AG04450 (cell line): ENCODE data around the gene TBC1D2B. TPM values are rescaled to one million over a fixed set of nuclear protein-coding genes. Genes with fewer than 3 reads are reported as not detected.

Experiments used
- CTCF ChIA-PET: fragments of 300-600, 350-600 bp; formaldehyde crosslinking; extraction: SDS; loops from one replicate; lab custom pipeline; 2022; ENCODE audit warnings: antibody characterized with exemption, inconsistent platforms; lab: Charles Lee
- POLR2A ChIA-PET: fragments of 350-600 bp; formaldehyde crosslinking; extraction: SDS; loops from one replicate; lab custom pipeline; 2021; ENCODE audit warnings: antibody characterized with exemption, inconsistent platforms; lab: Yijun Ruan, JAX
- DNase-seq: peaks from one replicate; pipeline ENCODE4 v3.0.0-alpha.2; 2011; ENCODE audit warnings: low read depth, low spot score
- H3K27ac ChIP-seq: one replicate; pipeline ENCODE4 v1.5.1; 2012; ENCODE audit warnings: low read depth, low read length, control low read depth
- H3K27me3 ChIP-seq: one replicate; pipeline ENCODE4 v1.6.0; 2012; ENCODE audit warnings: low read length; ENCODE audit not compliant: control insufficient read depth, insufficient read depth
- H3K4me3 ChIP-seq: 2 replicates; pipeline ENCODE4 v1.5.1; 2011; ENCODE audit warnings: mild to moderate bottlenecking, low read depth, low read length, control low read depth
- H3K9me3 ChIP-seq: 2 replicates; pipeline ENCODE4 v1.5.1; 2012; ENCODE audit warnings: low read length; ENCODE audit not compliant: control insufficient read depth, insufficient read depth
- polyA plus RNA-seq: library from polyadenylated mRNA; depleted of rRNA; stranded (reverse); fragments of >200 nt; gene quantifications from 2 replicates; pipeline ENCODE4 v1.2.3, GENCODE V29; 2011
- TF ChIP-seq, protein P1 (sequence below): IDR thresholded peaks from 2 replicates; pipeline ENCODE4 v1.5.1; 2011; ENCODE audit warnings: low read depth, low read length, control low read depth, inconsistent platforms

Gene TBC1D2B
- polyA plus RNA-seq, 1 experiment: 42.0 TPM

DNA sequence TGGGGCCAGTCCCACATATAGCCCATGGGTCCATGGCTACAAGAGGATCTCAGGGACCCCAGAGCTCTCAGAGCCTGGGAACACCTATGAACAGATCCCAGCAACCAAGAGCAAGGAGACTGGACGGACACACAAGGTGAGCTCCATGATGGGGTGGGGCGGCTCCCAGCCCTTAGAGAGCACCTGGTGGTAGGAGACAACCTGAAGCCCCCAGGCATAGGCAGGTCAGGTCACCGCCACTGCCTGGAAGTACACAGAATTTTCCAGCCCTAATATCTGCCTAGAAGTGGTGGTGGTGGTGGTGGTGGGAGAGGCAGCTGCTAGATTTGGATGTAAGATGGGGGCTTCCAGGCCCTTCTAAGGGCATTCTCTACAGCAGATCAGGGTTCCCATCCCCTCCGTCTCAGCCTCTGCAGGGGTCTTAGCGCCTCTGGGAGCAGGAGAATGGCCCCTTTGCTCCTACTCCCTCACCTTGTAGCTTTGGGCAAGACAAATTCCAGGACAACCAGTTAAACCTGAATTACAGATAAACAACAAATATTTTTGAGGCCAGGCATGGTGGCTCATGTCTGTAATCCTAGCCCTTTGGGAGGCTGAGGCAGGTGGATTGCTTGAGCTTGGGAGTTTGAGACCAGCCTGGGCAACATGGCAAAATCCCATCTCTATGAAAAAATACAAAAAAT lies 24.1 kb upstream of the TBC1D2B start:
- TF ChIP-seq, protein P1, sequence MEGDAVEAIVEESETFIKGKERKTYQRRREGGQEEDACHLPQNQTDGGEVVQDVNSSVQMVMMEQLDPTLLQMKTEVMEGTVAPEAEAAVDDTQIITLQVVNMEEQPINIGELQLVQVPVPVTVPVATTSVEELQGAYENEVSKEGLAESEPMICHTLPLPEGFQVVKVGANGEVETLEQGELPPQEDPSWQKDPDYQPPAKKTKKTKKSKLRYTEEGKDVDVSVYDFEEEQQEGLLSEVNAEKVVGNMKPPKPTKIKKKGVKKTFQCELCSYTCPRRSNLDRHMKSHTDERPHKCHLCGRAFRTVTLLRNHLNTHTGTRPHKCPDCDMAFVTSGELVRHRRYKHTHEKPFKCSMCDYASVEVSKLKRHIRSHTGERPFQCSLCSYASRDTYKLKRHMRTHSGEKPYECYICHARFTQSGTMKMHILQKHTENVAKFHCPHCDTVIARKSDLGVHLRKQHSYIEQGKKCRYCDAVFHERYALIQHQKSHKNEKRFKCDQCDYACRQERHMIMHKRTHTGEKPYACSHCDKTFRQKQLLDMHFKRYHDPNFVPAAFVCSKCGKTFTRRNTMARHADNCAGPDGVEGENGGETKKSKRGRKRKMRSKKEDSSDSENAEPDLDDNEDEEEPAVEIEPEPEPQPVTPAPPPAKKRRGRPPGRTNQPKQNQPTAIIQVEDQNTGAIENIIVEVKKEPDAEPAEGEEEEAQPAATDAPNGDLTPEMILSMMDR: no peak
- POLR2A ChIA-PET: interaction anchor here (1.1 kb wide), 1 partner anchor 9 kb away, joined by 4 read pairs; no protein-coding TSS in a partner anchor
- Histone ChIP-seq H3K9me3 (no peaks in the 10 kb centered on the region), H3K27ac (no peak overlapping the region), H3K4me3 (no peak overlapping the region), H3K27me3 (peaks cover 10% of the 10 kb centered on the region)
- CTCF ChIA-PET: interaction anchor here (0.7 to 2.1 kb wide), 2 partner anchors 134 to 142 kb away, joined by 3 to 8 read pairs; no protein-coding TSS in a partner anchor
- DNase-seq: no peak

DNA sequence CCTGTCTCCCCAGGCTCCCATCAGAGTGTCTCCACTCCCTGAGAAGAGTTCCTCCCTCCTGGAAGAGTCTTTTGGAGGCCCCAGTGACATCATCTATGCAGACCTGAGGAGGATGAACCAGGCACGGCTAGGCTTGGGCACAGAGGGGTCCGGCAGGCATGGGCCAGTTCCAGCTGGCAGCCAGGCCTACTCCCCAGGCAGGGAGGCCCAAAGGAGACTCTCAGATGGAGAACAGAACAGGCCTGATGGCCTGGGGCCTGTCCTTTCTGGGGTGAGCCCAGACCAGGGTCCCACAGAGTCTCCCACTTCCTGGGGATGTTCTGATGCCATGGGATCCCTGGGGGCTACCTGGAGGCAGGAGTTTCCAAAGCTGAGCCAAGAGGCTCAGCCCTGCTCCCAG lies 23.4 kb upstream of the TBC1D2B start:
- DNase-seq: no peak
- no peak overlapping the region for H3K4me3 ChIP-seq
- peaks cover 10% of the 10 kb centered on the region for H3K27me3 ChIP-seq
- POLR2A ChIA-PET: no interaction called here
- no peaks in the 10 kb centered on the region for H3K9me3 ChIP-seq
- TF ChIP-seq, protein P1: no peak
- CTCF ChIA-PET: interaction anchor here (2.1 kb wide), 1 partner anchor 134 kb away, joined by 8 read pairs; no protein-coding TSS in a partner anchor
- no peak overlapping the region for H3K27ac ChIP-seq

DNA sequence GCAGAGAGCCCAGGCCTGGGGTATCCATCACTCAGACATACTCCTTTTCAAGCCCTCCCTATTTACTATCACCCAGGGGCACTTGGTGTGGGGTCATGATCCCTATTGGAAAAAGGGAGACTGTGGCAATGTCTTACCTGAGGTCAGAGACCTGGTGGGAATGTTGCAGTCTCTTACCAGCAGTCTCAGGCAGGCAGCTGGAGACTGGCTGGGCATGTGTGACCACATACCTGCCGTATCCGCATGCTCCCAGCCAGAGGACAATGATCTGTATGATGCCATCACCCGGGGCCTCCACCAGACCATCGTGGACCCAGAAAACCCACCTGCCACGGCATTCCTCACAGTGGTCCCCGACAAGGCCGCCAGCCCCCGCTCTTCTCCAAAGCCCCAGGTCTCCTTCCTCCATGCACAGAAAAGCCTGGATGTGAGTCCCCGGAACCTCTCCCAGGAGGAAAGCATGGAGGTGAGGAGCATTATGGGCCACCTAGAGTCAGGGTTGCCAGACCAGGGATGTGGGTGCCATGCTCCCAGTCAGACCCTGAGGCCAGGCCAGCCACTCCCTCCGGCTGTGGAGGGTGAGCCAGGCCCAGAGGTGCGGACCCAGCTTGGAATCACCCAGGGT lies 20.7 kb upstream of the TBC1D2B start:
- no peak for DNase-seq
- H3K9me3 ChIP-seq: no peaks in the 10 kb centered on the region
- TF ChIP-seq, protein P1: no peak
- ChIA-PET CTCF (interaction anchor here (0.9 to 4.3 kb wide), 3 partner anchors 11 to 132 kb away, joined by 3 to 26 read pairs (median 15); no protein-coding TSS in a partner anchor), POLR2A (no interaction called here)
- H3K27me3 ChIP-seq: peaks cover 17% of the 10 kb centered on the region
- no peak overlapping the region for H3K4me3 ChIP-seq
- H3K27ac ChIP-seq: no peak overlapping the region

DNA sequence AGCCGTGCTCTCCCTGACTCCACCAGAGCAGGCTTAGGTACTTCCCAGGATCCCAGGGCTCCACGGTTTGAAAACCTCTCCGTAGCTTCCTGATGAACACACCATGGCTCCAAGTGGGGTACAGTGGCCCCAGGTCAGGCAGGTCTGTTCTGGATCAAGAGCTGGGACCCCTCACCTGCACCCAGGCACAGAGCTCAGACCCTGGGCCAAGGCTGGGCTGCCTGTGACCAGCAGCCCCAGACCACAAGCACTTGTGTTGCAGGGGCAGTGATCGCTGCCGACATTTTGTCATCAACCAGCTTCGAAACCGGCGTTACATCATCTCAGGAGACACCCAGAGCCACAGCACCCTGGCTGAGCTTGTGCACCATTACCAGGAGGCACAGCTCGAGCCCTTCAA lies 20.2 kb upstream of the TBC1D2B start:
- ChIA-PET POLR2A (no interaction called here), CTCF (interaction anchor here (0.9 to 4.3 kb wide), 3 partner anchors 11 to 131 kb away, joined by 3 to 26 read pairs (median 15); no protein-coding TSS in a partner anchor)
- Histone ChIP-seq H3K27me3 (peaks cover 17% of the 10 kb centered on the region), H3K4me3 (no peak overlapping the region), H3K9me3 (no peaks in the 10 kb centered on the region), H3K27ac (no peak overlapping the region)
- no peak for DNase-seq
- TF ChIP-seq, protein P1: no peak
